PC-9 (cell line): ENCODE measurements around the gene TP53AIP1.

ENCODE experiments used
- EZH2 ChIP-seq: fragments of 200-600 bp; sonication (generic); IDR thresholded peaks from 2 replicates; pipeline ENCODE4 v1.8.0; 2017; ENCODE audit warnings: antibody characterized with exemption, low read depth
- TF ChIP-seq, protein P1 (sequence below): fragments of 200-600 bp; sonication (generic); conservative IDR thresholded peaks from 2 replicates; pipeline ENCODE4 v1.6.1; 2017; ENCODE audit warnings: mixed run types, antibody characterized with exemption, mild to moderate bottlenecking, moderate library complexity

DNA sequence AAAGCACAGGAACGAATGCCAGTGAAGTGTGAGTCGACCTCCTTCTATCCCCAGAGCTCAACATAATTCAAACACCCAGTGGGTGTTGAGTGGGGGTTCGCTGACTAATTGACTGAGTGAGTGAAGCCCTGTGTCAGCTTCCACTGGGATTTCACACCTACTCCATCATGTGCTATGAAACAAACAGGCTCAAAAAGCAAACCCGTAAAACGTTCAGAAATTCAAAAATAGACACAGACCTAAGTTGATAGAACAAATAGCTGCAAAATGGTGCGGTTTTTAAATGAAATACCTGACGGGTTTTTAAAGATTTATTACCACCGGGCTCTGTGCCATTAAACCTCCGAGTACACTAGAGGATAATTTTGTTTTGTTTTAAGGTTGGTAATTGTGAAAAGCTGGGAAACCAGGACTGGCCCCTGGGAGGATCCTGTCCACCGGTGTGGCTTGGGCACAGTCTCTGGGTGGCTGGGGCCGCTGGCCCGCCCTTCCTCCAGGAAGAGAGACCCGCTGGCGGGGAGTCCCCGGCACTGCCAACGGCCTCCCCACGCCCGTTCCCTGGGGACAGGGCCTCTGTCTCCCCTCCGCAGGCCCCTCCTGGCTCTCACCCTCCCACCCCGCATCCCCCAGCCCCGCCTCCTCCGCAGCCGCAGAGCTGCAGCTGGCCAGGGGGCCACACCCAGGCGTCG lies 37.9 kb downstream of the TP53AIP1 start:
- TF ChIP-seq, protein P1, sequence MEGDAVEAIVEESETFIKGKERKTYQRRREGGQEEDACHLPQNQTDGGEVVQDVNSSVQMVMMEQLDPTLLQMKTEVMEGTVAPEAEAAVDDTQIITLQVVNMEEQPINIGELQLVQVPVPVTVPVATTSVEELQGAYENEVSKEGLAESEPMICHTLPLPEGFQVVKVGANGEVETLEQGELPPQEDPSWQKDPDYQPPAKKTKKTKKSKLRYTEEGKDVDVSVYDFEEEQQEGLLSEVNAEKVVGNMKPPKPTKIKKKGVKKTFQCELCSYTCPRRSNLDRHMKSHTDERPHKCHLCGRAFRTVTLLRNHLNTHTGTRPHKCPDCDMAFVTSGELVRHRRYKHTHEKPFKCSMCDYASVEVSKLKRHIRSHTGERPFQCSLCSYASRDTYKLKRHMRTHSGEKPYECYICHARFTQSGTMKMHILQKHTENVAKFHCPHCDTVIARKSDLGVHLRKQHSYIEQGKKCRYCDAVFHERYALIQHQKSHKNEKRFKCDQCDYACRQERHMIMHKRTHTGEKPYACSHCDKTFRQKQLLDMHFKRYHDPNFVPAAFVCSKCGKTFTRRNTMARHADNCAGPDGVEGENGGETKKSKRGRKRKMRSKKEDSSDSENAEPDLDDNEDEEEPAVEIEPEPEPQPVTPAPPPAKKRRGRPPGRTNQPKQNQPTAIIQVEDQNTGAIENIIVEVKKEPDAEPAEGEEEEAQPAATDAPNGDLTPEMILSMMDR: no peak
- no peak for TF ChIP-seq EZH2
